HepG2 (cell line): ENCODE measurements around the gene ACADVL. TPM values are rescaled to one million over a fixed set of nuclear protein-coding genes. Genes with fewer than 3 reads are reported as not detected.

Experiments used
- ATF1 ChIP-seq: IDR thresholded peaks from 2 replicates; pipeline ENCODE4 v1.6.1; 2016; ENCODE audit warnings: mild to moderate bottlenecking, control low read depth
- CCDC6 ChIP-seq: sonication (generic); formaldehyde crosslinking; IDR thresholded peaks from 2 replicates; pipeline ENCODE4 v1.8.1; 2022; ENCODE audit warnings: mild to moderate bottlenecking, missing genetic modification reagents, moderate library complexity
- GATA4 ChIP-seq: sonication (generic); IDR thresholded peaks from 2 replicates; pipeline ENCODE4 v1.6.1; 2016; ENCODE audit warnings: antibody characterized with exemption, low read depth, borderline replicate concordance
- GFI1 ChIP-seq: sonication (generic); formaldehyde crosslinking; IDR thresholded peaks from 2 replicates; pipeline ENCODE4 v1.5.0; 2020; ENCODE audit warnings: missing genetic modification reagents, mild to moderate bottlenecking, borderline replicate concordance
- NR2C2 ChIP-seq: sonication (generic); formaldehyde crosslinking; IDR thresholded peaks from 2 replicates; pipeline ENCODE4 v1.4.0; 2020; ENCODE audit warnings: missing genetic modification reagents, mild to moderate bottlenecking, moderate library complexity, borderline replicate concordance
- SIX1 ChIP-seq: sonication (generic); formaldehyde crosslinking; IDR thresholded peaks from 2 replicates; pipeline ENCODE4 v1.4.0; 2020; ENCODE audit warnings: missing genetic modification reagents, borderline replicate concordance
- ZFX ChIP-seq: sonication (generic); formaldehyde crosslinking; IDR thresholded peaks from 2 replicates; pipeline ENCODE4 v1.4.0; 2020; ENCODE audit warnings: mild to moderate bottlenecking, low read depth, missing genetic modification reagents, moderate library complexity
- ZNF17 ChIP-seq: sonication (generic); formaldehyde crosslinking; IDR thresholded peaks from 2 replicates; pipeline ENCODE4 v1.5.0; 2020; ENCODE audit warnings: mild to moderate bottlenecking, missing genetic modification reagents
- ZNF24 ChIP-seq: fragments of 450-650 bp; IDR thresholded peaks from 2 replicates; pipeline ENCODE4 v1.6.1; 2017; ENCODE audit warnings: antibody characterized with exemption, mild to moderate bottlenecking
- ZNF614 ChIP-seq: IDR thresholded peaks from 2 replicates; pipeline ENCODE4 v1.6.1; 2018; ENCODE audit warnings: missing biosample characterization, missing genetic modification reagents, inconsistent platforms, borderline replicate concordance
- ZNF619 ChIP-seq: sonication (generic); formaldehyde crosslinking; IDR thresholded peaks from 2 replicates; pipeline ENCODE4 v1.4.0; 2020; ENCODE audit warnings: mild to moderate bottlenecking, missing genetic modification reagents
- ZNF761 ChIP-seq: sonication (generic); formaldehyde crosslinking; conservative IDR thresholded peaks from 2 replicates; pipeline ENCODE4 v1.4.0; 2020; ENCODE audit warnings: mild to moderate bottlenecking, missing genetic modification reagents
- ZNF775 ChIP-seq: sonication (generic); formaldehyde crosslinking; IDR thresholded peaks from 2 replicates; pipeline ENCODE4 v1.4.0; 2020; ENCODE audit warnings: missing genetic modification reagents, mild to moderate bottlenecking, moderate library complexity, borderline replicate concordance
- polyA plus RNA-seq, 8 experiments: library from polyadenylated mRNA; depleted of rRNA in 3 of 8; stranded (reverse) in 7 of 8; unstranded in 1 of 8; fragments of >200 nt; fragmentation: Illumina TruSeq in 4 of 8; extraction: Trizol in 4 of 8; gene quantifications; 2 replicates each; pipeline versions ENCODE4 v1.2.1 to v1.2.3, GENCODE V29; 2011 to 2016; ENCODE audit warnings: low read depth in 4 of 8, missing spikeins in 1 of 8, mixed read lengths in 1 of 8; ENCODE audit not compliant: insufficient read depth in 1 of 8
- total RNA-seq, 5 experiments: library from RNA; depleted of rRNA; stranded (reverse); fragments of >200 nt; fragmentation: Illumina TruSeq; extraction: Trizol; gene quantifications; 2 replicates each; pipeline ENCODE4 v1.2.3, GENCODE V29; 2016; ENCODE audit warnings: low read depth in 1 of 5
- TF ChIP-seq, protein P1 (sequence below): sonication (generic); formaldehyde crosslinking; IDR thresholded peaks from 2 replicates; pipeline ENCODE4 v1.5.0; 2020; ENCODE audit warnings: mild to moderate bottlenecking, missing genetic modification reagents
- TF ChIP-seq, protein P2 (sequence below): sonication (generic); formaldehyde crosslinking; IDR thresholded peaks from 2 replicates; pipeline ENCODE4 v1.4.0; 2020; ENCODE audit warnings: mild to moderate bottlenecking, missing genetic modification reagents
- TF ChIP-seq, protein P3 (sequence below): sonication (generic); formaldehyde crosslinking; IDR thresholded peaks from 2 replicates; pipeline ENCODE4 v1.5.1; 2020; ENCODE audit warnings: mild to moderate bottlenecking, missing genetic modification reagents, moderate library complexity
- TF ChIP-seq, protein P4 (sequence below): sonication (generic); formaldehyde crosslinking; IDR thresholded peaks from 2 replicates; pipeline ENCODE4 v1.8.1; 2023; ENCODE audit warnings: missing genetic modification reagents, inconsistent platforms, borderline replicate concordance
- TF ChIP-seq, protein P5 (sequence below): sonication (generic); formaldehyde crosslinking; IDR thresholded peaks from 2 replicates; pipeline ENCODE4 v1.5.0; 2020; ENCODE audit warnings: missing genetic modification reagents

Gene ACADVL
- total and polyA plus RNA-seq, 2 of the 13 experiments (the other 11 are each of a cell fraction or from before 2014, with no cell fraction given), result 219 to 412 TPM

DNA sequence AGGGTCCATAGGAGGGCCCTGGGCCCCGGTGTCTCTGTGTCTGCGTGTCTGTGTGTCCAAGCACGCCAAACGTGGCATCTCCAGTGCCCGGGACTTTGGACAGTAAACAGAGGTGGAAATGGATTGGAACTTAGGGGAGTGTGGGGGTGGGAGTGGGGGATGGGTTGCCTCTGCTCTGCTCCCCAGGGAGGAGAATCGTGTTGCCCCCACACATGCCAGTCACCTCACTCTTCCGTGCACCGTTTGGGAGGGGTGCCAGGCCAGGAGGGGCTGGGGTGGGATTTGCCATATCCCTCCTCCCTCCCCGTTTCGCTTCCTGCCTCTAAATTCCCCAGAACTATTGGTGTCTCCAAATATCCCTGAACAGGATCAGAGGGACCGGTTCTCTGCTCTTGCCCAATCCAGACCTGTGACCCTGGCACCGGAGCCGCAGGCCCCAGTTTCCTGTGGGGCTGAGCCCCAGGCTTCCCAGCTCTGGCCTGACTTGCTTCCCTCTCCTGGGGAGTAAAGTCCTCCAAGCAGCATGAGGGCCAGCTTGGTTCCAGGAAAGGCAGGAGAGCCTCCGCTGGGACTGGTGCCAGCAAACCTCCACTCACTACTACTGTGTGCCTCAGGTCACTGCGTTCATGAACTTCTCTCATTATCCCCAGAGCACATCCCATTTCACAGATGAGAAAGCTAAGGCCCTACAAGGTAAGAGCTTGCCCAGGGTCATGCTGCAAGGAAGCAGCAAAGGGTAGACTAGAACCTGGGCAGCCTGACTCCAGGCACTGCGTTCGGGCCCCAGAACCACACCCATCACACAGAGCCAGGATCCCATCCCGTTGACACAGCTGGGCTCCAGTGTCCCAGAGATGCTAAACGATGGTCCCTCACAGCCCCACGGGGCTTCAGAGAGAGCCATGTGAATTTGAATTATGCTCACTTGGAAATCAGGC lies 40.2 kb upstream of the ACADVL start, which contains the start of gene ASGR1 (continued):
- TF ChIP-seq ZNF614 (CRISPR knock-in tag) (peak; percentile 67; the same call in 1 of the 2 replicates), ZNF619 (CRISPR knock-in tag) (no peak), ZNF24 (peak; percentile 56), ZNF761 (CRISPR knock-in tag) (peak; percentile 47; the same call in 1 of the 2 replicates), SIX1 (no peak), NR2C2 (peak; percentile 73; the same call in 1 of the 2 replicates), ZNF17 (CRISPR knock-in tag) (peak; percentile 87; the same call in 1 of the 2 replicates), GFI1 (peak; percentile 85), ZNF775 (CRISPR knock-in tag) (no peak), GATA4 (0 out of 2 replicates have a peak, but pooled peaks have one; percentile 22), CCDC6 (CRISPR knock-in tag) (peak; percentile 51; the same call in 1 of the 2 replicates), ZFX (CRISPR knock-in tag) (peak; percentile 82), ATF1 (CRISPR knock-in tag) (no peak)
- TF ChIP-seq, protein P1, sequence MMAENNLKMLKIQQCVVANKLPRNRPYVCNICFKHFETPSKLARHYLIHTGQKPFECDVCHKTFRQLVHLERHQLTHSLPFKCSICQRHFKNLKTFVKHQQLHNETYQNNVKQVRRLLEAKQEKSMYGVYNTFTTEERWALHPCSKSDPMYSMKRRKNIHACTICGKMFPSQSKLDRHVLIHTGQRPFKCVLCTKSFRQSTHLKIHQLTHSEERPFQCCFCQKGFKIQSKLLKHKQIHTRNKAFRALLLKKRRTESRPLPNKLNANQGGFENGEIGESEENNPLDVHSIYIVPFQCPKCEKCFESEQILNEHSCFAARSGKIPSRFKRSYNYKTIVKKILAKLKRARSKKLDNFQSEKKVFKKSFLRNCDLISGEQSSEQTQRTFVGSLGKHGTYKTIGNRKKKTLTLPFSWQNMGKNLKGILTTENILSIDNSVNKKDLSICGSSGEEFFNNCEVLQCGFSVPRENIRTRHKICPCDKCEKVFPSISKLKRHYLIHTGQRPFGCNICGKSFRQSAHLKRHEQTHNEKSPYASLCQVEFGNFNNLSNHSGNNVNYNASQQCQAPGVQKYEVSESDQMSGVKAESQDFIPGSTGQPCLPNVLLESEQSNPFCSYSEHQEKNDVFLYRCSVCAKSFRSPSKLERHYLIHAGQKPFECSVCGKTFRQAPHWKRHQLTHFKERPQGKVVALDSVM (CRISPR knock-in tag), result peak; percentile 99
- TF ChIP-seq, protein P2, sequence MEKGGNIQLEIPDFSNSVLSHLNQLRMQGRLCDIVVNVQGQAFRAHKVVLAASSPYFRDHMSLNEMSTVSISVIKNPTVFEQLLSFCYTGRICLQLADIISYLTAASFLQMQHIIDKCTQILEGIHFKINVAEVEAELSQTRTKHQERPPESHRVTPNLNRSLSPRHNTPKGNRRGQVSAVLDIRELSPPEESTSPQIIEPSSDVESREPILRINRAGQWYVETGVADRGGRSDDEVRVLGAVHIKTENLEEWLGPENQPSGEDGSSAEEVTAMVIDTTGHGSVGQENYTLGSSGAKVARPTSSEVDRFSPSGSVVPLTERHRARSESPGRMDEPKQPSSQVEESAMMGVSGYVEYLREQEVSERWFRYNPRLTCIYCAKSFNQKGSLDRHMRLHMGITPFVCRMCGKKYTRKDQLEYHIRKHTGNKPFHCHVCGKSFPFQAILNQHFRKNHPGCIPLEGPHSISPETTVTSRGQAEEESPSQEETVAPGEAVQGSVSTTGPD, result peak; percentile 94
- TF ChIP-seq, protein P3, sequence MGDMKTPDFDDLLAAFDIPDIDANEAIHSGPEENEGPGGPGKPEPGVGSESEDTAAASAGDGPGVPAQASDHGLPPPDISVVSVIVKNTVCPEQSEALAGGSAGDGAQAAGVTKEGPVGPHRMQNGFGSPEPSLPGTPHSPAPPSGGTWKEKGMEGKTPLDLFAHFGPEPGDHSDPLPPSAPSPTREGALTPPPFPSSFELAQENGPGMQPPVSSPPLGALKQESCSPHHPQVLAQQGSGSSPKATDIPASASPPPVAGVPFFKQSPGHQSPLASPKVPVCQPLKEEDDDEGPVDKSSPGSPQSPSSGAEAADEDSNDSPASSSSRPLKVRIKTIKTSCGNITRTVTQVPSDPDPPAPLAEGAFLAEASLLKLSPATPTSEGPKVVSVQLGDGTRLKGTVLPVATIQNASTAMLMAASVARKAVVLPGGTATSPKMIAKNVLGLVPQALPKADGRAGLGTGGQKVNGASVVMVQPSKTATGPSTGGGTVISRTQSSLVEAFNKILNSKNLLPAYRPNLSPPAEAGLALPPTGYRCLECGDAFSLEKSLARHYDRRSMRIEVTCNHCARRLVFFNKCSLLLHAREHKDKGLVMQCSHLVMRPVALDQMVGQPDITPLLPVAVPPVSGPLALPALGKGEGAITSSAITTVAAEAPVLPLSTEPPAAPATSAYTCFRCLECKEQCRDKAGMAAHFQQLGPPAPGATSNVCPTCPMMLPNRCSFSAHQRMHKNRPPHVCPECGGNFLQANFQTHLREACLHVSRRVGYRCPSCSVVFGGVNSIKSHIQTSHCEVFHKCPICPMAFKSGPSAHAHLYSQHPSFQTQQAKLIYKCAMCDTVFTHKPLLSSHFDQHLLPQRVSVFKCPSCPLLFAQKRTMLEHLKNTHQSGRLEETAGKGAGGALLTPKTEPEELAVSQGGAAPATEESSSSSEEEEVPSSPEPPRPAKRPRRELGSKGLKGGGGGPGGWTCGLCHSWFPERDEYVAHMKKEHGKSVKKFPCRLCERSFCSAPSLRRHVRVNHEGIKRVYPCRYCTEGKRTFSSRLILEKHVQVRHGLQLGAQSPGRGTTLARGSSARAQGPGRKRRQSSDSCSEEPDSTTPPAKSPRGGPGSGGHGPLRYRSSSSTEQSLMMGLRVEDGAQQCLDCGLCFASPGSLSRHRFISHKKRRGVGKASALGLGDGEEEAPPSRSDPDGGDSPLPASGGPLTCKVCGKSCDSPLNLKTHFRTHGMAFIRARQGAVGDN, result peak; percentile 95
- TF ChIP-seq, protein P4, sequence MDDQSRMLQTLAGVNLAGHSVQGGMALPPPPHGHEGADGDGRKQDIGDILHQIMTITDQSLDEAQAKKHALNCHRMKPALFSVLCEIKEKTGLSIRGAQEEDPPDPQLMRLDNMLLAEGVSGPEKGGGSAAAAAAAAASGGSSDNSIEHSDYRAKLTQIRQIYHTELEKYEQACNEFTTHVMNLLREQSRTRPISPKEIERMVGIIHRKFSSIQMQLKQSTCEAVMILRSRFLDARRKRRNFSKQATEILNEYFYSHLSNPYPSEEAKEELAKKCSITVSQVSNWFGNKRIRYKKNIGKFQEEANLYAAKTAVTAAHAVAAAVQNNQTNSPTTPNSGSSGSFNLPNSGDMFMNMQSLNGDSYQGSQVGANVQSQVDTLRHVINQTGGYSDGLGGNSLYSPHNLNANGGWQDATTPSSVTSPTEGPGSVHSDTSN (CRISPR knock-in tag), result no peak
- TF ChIP-seq, protein P5, sequence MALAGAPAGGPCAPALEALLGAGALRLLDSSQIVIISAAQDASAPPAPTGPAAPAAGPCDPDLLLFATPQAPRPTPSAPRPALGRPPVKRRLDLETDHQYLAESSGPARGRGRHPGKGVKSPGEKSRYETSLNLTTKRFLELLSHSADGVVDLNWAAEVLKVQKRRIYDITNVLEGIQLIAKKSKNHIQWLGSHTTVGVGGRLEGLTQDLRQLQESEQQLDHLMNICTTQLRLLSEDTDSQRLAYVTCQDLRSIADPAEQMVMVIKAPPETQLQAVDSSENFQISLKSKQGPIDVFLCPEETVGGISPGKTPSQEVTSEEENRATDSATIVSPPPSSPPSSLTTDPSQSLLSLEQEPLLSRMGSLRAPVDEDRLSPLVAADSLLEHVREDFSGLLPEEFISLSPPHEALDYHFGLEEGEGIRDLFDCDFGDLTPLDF (CRISPR knock-in tag), result no peak
